Posterior cingulate gyrus (tissue), 11 donors: ENCODE data around the gene SYTL3.

Source experiments
- DNase-seq, 10 donors: peaks; one replicate each; pipeline versions ENCODE4 v3.0.0 to v3.0.0-alpha.2; 2020 to 2021; ENCODE audit warnings: mixed read lengths in 3 of 10
- intact Hi-C: fragments of 100-400 bp; cut with DNase I; formaldehyde crosslinking; loops from one replicate; pipeline ENCODE4 v1.15.1; 2023

Gene SYTL3

DNA sequence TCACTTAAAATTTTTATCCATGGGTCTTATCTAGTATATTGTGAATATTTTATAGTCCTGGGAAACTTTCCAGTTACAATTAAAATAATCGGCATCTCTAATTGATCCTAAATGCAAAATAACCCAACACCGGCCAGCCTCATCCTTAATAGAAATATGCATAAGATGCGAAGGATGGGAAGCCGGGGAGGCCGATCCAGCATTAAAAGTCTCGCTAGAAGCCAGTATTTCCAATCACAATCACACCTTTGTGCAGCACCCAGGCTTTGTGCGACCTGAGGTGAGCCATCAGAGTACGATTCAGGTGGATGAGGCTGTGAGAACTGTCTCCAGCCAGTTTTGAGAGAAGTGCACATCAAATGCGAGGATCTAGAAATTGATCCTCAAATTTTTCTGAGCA lies 104.0 kb downstream of the SYTL3 start:
- intact Hi-C loops, result loop anchor here (10.0 kb wide), 1 partner anchor 61 kb away; the partner anchor contains the start of gene EZR
- DNase-seq, result peak in 2 of 10 donors; percentile 26 to 59

DNA sequence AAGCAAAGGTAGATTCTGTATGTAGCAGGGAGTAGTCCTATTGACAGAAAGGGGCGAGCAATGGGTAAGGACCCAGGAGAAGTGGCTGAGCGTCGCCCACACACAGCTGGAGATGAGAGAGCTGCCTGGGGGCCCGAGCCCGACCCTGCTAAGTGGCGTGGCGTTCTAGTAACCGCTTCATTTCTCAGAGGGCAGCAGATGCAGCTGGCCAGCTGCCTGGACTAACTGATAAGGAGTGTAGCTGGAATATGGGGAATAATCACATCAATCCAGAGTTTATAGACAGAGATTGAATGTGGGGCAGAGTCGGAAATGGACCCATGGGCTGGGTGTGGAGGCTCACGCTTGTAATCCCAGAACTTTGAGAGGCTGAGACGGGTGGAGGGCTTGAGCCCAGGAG lies 104.9 kb downstream of the SYTL3 start:
- intact Hi-C loops, result loop anchor here (10.0 kb wide), 1 partner anchor 60 kb away; the partner anchor contains the start of gene EZR
- DNase-seq, result peak in 1 of 10 donors; percentile 13

DNA sequence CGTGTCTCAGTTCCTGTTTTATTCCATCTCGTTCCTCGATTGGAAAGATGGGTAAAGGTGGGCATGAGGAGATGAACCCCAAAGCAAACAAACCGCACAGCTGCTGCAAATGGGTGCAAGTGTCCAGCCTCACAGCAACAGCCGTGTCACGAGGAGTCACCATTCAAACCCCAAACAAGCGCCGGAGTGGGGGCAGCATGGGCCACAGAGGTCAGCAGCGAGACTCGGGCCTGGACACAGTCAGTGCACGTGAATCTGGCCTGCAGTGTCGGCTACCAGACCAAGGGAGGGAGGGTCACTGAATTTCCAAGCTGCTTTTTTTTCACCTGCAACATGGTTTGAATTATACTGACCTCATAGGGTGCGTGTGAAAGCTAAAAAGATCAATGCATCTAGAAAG lies 105.8 kb downstream of the SYTL3 start:
- intact Hi-C loops, result loop anchor here (10.0 kb wide), 1 partner anchor 59 kb away; the partner anchor contains the start of gene EZR
- DNase-seq, result no peak

DNA sequence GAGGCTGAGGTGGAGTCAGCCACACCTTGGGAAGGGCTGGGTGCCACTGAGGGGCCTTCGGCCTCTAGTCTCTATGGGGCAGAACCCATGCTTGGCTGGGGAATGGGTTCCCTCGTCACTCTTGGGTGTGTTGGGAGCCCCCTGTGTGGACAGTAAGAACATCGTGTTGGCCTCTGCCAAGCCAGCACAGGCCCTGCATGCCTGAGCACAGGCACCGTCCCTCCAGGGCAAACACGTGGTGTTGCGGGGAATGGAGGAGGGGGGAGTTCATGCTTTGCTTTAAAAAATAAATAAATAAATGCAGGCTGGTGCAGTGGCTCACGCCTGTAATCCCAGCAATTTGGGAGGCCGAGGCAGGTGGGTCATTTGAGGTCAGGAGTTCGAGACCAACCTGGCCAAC lies 106.3 kb downstream of the SYTL3 start:
- intact Hi-C loops, result loop anchor here (10.0 kb wide), 1 partner anchor 59 kb away; the partner anchor contains the start of gene EZR
- DNase-seq, result peak in 1 of 10 donors; percentile 54

DNA sequence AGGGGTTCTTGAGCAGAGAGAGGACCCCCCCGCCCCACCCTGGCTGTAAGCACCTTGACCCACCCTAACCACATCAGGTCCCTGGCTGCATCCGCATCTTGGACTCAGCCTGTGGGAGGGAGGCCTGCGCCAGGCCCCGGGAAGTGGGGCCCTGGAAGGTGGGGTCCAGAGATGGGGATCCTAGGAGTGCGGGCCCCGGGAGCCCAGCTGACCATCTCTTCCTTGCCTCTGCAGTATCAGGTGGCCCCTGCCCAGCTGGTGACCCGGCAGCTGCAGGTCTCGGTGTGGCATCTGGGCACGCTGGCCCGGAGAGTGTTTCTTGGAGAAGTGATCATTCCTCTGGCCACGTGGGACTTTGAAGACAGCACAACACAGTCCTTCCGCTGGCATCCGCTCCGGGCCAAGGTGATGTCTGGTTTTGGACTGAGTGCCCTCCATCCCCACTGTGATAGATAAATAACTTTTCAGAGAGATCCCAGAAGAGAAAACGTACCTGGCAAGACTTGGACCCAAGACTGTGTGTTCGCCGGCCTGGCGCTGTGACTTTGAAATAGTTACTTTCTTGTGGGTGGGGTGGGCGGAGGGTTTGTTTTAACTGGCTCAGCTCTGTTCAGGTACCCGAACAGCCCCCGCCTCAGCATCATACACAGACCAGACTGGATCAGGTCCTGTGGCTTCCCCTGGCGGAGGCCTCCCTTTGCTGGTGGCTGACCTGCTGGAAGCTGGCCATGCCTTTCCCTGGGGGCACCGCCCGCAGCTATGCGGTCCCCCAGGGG lies 107.3 kb downstream of the SYTL3 start:
- peak in 2 of 10 donors; percentile 66 to 72 for DNase-seq
- intact Hi-C loops, result loop anchor here (10.0 kb wide), 1 partner anchor 58 kb away; the partner anchor contains the start of gene EZR

DNA sequence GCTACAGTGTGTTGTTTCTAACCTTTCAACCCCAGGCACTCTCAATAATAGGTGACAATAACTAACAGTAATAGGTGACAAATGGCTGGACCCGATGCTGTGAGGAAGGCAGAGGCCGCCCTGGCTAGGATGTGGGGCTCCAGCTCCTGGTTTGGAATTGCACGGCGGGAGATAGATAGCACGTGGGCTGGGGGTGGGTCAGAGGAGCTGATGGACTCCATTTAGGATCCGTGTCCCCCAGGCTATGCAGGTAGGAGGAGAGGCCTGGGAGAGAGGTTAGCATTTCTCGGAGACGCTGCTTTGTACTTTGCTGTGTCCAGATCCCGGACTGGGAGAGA lies 107.9 kb downstream of the SYTL3 start:
- peak in 1 of 10 donors; percentile 43 for DNase-seq
- intact Hi-C loops, result loop anchor here (10.0 kb wide), 1 partner anchor 57 kb away; the partner anchor contains the start of gene EZR

DNA sequence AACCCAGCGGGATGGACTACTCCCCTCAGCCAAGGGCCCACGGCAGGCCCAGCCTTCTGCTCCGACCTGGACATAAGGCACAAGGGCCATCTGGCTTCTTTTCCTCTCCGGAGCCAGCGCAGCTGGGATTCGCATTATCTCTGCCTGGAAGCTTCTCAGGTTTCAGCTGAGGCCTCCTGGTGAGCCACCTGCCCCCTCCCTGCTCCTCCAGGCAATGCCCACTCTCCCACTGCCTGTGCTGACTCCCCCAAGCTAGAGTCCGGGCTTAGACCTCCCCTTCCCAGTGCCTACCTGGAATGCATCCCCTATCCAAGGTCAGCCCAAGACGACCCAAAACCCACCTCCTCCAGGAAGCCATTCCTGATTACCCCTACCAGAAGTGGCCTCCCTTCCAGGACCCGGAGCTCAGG lies 108.6 kb downstream of the SYTL3 start:
- no peak for DNase-seq
- intact Hi-C loops, result loop anchor here (10.0 kb wide), 1 partner anchor 56 kb away; the partner anchor contains the start of gene EZR

DNA sequence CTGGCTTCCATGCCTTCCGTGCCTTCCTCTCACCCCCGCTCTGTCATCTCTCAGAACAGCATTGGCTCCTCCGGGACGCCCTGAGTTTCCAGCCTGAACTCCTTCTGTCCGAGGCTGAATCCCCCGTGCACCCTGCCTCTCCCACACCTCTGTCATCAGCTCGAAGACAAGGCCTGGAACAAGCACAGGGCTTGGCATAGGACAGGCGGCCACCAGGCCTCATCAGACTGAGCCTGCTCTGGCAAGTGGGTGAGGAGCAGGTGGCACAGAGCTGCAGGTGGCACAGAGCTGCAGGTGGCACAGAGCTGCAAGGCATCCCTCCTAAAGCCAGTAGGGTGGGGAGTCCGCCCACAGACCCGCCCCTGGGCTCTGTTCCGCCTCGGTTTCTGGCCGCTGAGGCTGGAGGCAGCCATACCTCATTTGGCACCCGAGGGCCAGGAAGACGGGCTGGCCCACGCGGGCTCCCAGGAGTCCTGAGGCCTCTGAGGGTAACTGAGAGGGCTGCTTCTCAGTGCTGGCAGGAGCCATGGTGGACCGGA lies 109.2 kb downstream of the SYTL3 start:
- intact Hi-C loops, result loop anchor here (10.0 kb wide), 1 partner anchor 56 kb away; the partner anchor contains the start of gene EZR
- DNase-seq, result no peak

DNA sequence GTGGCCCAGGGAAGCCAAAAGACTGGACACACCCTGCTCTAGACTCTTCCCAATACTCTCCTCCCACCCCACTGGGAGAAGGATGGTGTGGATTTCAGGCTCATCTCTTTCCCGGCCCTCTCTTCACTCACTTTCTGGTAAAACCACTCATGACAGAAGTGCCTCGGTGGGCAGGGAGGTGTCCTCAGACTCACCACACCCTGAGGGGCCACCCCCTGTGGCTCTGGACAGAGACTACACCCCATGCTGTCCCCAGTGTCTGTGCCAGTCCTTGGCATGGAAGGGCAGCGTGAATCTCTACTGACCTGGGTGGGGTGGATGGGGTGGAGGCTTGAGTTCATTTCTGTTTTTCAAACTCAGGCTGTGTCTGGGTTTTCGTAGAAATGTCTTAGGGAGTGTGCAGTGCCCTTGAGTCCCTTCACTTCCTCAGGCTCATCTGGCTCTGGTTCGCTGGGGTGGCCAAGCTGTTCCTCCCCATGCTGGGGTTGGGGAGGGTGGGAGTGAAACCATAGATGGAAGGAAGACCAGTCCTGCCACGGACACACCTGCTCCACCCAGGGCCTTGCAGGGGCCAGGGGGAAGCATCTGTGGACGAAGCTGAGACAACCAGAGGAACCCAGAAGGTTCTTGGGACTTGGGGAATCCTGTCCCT lies 110.2 kb downstream of the SYTL3 start:
- intact Hi-C loops, result loop anchor here (10.0 kb wide), 1 partner anchor 55 kb away; the partner anchor contains the start of gene EZR
- no peak for DNase-seq

DNA sequence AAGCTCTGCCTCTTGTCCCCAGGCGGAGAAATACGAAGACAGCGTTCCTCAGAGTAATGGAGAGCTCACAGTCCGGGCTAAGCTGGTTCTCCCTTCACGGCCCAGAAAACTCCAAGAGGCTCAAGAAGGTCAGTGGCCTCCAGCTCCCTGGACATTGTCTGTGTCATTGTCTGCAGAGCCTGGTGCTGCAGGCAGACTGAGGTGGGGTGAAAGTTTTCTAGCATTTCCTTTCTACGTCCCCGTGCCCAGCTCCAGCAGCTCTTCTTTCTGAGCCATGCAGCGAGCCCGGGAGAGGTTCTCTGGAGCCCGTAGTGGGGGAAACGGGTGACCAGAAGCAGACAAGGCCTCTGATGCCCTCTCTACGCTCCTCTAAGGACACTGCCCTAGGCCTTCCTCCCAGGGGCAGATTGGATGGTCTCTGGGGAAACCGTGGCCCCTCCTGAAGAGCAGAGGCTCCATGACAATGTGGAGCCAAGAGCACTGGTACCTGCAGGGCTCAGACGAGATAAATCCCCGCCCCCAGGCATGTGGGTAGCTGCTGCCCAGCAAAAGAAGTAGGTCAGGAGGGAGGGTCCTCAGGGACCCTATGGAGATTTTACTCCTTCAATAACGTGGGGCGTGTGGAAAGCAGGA lies 110.9 kb downstream of the SYTL3 start:
- intact Hi-C loops, result no loop called here
- DNase-seq, result peak in 1 of 10 donors; percentile 43

DNA sequence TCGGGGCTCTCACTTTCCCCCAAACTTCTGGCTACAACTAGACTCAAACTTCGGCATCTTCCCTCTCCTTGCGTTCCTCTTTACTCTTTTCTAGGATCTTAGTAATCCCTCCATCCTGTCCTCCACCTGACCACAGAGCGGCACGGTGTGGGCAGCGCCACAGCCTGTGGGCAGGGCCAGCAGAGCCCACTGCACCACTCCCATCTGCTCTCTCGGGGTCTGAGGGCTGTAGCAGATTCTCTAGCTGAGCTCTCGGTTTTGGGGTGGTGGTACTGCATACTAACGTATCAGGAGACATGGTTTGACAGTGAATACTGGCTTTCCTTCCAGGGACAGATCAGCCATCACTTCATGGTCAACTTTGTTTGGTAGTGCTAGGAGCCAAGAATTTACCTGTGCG lies 111.9 kb downstream of the SYTL3 start:
- intact Hi-C loops, result no loop called here

DNA sequence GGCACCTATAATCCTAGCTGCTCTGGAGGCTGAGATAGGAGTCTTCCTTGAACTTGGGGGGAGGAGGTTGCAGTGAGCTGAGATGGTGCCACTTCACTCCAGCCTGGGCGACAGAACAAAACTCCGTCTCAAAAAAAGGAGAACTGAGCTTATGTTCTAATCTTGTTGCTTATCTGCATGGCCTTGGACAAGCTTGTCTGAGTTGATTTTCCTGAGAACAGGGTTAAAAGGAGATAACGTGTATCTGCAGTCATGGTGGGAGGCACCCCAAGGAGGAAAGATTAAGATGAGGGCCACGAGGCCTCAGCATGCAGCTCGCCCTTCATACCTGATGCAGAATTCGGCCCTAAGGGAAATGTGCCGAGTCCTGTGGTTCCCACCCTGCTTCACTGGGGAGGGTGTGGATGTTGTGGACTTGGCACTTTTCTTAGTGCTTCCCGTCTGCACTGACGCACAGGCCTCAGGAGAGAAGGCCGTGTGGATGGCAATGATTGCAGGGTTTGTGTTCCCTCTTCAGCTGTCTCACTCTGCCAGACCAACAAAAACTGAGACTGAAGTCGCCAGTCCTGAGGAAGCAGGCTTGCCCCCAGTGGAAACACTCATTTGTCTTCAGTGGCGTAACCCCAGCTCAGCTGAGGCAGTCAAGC lies 113.1 kb downstream of the SYTL3 start:
- no peak for DNase-seq
- intact Hi-C loops, result no loop called here

More for the DNA sequence above, 111.9 kb downstream of the SYTL3 start:
- DNase-seq, result no peak

DNA sequence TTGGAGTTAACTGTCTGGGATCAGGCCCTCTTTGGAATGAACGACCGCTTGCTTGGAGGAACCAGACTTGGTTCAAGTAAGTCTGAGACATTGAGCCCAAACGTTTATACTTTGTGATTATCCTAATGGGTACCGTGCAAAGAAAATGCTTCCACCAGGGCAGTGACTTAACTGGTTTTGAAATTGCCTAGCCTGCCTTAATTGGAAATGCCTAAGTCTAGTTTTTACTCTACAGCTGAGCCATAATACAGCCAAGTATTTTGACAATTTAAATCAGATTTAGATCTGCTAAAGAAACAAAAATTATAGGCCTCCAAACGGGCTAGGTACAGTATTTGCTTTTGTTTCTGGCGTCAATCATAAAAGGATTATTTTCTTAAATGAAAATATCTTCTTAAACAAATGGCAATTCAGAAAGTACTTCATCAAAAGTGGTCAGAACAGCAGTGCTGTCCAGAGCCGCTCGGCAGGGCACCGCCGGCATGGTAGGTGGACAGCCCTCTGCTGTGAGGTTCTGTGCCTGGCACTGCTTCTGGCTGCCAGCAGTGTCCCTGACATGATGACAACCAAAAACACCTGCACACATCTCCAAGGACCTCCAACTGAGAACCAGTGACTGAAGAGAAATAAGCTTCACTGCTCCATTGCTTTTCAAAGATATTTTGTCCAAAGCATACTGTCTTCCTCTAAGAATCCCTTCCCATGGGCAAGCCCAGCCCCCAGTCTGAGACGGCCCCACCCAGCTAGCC lies 113.8 kb downstream of the SYTL3 start:
- intact Hi-C loops, result no loop called here
- DNase-seq, result no peak

DNA sequence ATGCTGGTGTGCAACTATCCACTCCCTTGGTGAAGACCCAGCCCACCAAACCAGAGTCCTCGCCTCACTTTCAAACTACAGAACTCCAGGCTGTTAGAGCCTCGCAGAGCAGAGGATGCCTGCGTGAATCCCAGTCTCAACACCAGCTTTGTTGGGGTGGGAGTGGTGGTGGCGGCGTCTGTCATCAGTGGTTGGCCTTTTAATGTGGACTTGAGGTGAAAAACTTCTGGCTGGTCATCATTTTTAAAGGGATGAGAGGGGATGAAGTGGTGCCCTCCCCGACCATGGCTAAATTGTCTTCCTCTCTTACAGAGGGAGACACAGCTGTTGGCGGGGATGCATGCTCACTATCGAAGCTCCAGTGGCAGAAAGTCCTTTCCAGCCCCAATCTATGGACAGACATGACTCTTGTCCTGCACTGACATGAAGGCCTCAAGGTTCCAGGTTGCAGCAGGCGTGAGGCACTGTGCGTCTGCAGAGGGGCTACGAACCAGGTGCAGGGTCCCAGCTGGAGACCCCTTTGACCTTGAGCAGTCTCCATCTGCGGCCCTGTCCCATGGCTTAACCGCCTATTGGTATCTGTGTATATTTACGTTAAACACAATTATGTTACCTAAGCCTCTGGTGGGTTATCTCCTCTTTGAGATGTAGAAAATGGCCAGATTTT lies 114.5 kb downstream of the SYTL3 start:
- peak in 1 of 10 donors; percentile 24 for DNase-seq
- intact Hi-C loops, result no loop called here

DNA sequence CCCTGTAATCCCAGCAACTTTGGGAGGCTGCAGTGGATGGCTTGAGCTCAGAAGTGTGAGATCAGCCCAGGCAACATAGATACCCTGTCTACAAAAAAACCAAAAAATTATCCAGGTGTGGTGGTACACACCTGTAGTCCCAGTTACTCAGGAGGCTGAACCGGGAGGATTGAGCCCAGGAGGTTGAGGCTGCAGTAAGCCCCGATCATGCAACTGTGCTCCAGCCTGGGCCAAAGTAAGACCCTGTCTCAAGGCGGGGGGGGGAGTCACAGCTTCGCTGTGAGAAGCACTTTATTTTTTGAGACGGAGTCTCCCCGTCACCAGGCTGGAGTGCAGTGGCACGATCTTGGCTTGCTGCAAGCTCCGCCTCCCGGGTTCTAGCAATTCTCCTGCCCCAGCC lies 115.1 kb downstream of the SYTL3 start:
- DNase-seq, result no peak
- intact Hi-C loops, result no loop called here

DNA sequence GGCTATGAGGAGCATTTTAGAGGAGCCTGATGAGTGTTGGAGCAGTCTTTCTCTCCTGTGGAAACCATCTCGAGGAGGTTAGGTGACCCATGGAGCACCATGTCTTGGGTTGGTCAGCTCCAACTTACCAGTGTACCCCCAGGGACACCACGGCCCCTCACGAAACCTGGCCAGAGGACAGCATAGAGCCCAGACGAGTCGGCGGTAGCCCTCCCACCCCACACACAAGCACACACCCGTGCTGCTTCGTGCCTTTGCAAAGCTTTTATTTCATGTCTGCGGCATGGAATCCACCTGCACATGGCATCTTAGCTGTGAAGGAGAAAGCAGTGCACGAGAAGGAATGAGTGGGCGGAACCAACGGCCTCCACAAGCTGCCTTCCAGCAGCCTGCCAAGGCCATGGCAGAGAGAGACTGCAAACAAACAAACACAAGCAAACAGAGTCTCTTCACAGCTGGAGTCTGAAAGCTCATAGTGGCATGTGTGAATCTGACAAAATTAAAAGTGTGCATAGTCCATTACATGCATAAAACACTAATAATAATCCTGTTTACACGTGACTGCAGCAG lies 115.7 kb downstream of the SYTL3 start:
- DNase-seq, result peak in 2 of 10 donors; percentile 21 to 68
- intact Hi-C loops, result no loop called here

DNA sequence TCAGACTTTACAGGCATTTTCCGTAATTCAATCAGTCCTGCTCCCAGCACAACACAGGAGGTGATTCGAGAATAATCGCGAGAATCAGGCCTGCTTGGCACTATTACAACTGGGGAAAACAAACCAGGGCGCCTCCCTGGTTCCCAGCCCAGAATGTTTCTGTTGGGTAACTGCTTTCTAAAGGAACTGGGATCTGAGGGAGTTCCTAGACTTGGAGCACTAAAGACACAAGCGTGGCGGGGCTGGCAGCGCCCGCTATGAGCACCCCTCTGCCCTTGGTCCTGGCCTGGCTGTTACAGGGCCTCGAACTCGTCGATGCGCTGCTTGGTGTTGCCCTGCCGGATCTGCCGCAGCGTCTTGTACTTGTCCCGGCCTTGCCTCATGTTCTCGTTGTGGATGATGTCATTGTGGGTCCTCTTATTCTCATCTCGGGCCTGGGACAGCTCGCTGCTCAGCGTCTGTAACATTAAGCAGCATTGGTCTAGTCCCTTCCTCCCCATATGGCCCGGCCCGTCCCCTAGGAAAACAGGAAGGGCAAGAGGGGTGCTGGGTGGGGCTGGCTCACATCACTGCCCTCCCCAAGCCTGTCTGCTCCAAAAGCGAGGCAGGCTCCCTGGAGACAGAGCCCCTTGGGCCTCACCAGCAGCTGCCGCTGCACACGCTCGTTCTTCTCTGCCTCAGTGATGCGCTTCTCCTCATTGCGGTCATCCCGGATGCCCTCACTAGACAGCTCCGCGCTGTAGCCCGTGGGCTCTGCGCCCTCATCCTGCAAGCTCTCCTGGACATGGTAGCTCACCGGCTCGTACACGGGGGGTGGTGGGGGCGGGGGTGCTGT lies 117.0 kb downstream of the SYTL3 start:
- DNase-seq, result peak in 4 of 10 donors; percentile 20 to 81 (median 54)
- intact Hi-C loops, result no loop called here

DNA sequence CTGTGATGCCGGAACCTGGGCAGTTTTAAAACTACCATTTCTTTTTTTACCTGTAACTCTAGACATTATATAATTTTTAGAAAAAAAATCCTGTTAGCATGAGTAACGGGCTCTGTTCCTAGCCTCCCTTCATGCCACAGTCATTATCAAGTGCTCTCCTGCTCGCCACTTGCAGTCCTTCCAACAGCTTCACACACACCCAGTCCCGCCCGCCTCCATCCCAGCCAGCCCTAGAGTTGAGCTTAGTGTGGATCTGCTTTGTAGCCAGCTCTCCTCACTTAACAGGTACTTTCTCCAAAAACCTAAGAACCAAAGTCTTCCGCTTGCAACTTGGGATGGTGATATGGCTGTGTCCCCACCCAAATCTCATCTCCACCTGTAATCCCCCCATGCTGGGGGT lies 117.9 kb downstream of the SYTL3 start:
- DNase-seq, result peak in 1 of 10 donors; percentile 24
- intact Hi-C loops, result no loop called here
